HG03139 (cell line): Measurements from ENCODE around the gene ADCY1.

Experiments used
- ATAC-seq: cut with Tn5 transposase; IDR thresholded peaks from one replicate; pipeline ENCODE4 v1.9.1; 2021; ENCODE audit not compliant: unreplicated experiment

Gene ADCY1

DNA sequence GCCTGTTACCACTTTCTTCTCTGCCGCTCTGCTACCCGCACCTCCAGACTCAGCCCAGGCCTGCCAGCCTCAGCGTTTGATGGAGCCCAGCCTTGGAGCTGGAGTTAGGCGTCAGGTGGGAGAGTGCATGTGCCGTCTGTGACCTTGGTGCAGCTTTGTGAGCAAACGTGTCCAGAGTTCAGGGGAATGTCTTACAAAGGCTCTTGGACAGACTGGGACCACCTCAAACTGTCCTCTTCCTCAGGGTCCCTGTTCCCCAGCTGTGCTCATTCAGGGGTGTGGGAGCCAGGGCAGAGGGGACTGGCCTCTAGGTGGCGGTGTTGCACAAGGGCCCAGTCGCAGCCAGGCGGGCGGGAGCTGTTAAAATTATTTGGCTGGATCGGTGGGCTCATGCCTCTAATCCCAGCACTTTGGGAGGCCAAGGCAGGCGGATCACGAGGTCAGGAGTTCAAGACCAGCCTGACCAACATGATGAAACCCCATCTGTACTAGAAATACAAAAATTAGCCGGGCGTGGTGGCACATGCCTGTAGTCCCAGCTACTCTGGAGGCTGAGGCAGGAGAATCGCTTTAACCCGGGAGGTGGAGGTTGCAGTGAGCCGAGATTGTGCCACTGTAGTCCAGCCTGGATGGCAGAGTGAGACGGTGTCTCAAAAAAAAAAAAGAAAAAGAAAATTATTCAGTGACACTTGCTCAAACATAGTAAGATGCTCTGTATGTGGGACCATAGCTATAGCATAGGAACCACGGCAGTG lies 89.2 kb downstream of the ADCY1 start:
- no peak for ATAC-seq

DNA sequence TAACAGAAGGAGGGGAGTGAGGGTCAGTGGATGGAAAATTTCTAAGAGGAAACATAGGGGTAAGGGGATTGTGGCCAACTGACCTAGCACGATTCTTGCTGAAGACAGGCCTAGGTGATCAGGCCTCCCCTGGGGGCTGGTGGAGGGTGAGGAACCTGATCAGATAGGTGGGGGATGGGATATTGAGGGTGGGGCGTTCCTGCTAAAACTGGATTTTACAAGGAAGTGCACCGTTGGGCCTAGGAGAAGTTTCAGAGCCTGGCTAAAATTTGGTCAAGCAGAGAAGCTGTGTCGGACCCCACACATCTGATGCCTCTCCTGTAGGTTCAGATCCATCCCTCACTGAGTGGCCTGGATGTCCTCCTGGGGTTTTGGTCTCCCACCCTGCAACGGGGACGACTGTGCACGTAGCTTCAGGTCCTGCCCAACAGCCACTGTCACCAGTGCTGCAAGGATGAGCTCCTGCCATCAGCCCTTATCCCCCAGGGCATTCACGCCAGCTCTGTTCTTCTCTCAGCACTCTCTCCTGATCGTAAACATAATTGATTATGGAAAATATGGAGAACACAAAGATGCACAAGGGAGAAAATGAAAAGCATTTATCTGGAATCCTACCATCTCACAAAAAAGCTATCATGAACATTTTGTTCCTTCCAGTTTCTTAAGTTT lies 89.9 kb downstream of the ADCY1 start:
- ATAC-seq = no peak

DNA sequence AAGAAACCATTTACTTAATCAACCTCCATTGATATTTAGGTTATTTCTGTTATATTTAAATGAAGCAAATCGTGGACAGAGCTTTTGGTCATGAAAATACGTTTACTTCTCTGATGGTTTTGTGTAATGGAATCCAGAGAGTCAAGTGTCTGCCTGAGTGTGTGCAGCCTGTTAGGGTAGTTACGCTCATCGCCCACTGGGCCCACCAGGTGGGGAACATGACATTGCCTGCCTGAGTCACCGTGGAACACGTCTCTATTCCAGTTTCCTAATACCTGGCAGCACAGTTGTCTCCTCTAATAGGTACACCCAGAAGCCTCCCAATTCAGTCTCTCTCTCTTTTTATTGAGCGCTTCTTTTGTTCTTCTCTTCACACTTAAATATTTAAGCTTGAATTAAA lies 91.0 kb downstream of the ADCY1 start:
- no peak for ATAC-seq

DNA sequence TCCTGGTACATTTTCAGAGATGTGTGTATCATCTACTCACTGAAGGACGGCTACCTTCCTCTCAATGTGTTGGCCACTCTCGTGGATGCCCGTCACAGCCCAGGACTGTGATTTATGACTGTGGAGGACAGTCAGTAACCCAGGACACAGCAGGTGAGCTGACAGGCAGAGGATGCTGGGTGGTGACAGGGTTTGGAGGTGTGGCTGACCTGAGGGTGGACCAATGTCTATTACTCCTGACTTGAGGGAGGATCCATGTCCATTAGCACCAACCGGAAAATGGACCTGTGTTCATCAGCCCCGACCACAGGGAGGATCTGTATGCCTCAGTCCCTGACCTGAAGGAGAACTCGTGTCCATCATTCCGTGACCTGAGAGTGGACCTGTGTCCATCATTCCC lies 96.1 kb downstream of the ADCY1 start:
- ATAC-seq = no peak

- no peak for ATAC-seq
Measured at GRCh38 chr7:45670717-45671116, 96.5 kb downstream of the ADCY1 start.

- no peak for ATAC-seq
Measured at GRCh38 chr7:45677311-45677900, 103.2 kb downstream of the ADCY1 start.

DNA sequence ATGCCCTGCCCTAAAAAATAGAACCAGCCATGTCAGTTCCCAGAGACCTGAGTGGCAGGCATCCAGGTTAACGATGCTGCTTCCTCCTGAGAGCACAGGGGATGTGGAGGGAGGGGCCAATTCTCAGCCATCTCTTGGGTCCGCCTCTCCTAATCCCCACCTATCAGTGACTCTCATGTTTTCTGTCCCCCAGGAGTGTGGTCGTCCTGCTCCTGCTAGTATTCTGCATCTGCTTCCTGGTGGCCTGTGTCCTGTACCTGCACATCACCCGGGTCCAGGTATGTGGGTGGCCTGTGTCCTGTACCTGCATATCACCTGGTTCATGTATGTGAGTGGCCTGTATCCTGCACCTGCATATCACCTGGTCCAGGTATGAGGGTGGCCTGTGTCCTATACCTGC lies 105.3 kb downstream of the ADCY1 start:
- no peak for ATAC-seq

DNA sequence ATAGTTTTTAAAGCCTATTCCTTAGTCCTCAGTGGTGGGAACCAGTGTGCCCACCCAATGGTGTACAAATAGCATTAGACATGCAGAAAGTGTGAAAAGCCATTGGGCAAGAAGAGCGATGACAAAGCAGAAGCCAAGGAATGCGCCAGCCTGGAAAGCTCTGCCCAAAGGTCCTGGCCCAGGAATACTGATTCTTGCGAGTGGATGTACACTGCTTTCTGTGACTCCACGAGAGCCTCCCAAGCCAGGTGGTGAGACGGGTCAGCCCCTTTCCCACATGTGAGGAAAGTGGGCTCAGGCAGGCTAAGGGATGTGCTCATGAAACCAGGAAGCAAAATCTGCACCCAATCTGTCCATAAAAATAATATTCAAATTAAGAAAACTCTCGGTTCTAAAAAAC lies 106.6 kb downstream of the ADCY1 start:
- ATAC-seq = no peak

- no peak for ATAC-seq
Measured at GRCh38 chr7:45681596-45682357, 107.6 kb downstream of the ADCY1 start.

GRCh38 chr7:45682358-45682735 lies 108.2 kb downstream of the ADCY1 start:
- ATAC-seq = no peak

DNA sequence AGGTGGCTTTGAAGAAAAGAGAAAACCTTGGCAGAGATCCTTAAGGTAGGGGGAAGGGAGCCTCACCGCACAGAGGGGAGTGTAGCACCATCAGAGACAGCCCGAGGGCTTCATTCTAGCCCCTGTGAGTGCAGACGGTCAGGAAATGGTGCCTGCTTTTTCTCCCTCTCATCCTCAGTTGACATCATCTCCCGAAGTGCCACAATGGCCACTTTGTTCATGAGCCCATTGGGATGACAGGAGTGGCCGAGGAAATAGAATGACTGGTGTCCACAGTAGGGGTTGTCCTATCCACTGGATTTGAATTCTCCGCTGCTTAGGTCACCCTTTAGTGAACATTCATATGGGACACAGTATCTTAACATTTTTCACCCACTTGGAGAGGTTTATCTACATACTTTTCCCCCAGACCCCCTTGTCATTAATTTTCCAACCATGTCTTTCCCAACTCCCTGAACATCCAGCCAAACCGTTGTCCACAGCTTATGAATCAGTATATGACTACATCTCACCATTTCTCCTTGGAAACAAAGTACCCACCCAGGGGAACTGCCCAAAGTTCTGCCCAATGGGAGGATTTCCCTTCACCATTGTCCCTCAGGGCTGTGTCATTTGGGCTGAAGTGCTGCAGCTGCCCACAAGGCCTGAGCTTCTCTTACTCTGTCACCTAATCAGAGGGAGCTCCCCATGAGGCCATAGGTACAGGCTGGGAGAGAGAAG lies 108.8 kb downstream of the ADCY1 start:
- no peak for ATAC-seq

GRCh38 chr7:45683556-45684148 lies 109.5 kb downstream of the ADCY1 start:
- no peak for ATAC-seq

GRCh38 chr7:45684910-45685618 lies 110.9 kb downstream of the ADCY1 start:
- no peak for ATAC-seq

GRCh38 chr7:45685619-45686240 lies 111.6 kb downstream of the ADCY1 start:
- no peak for ATAC-seq

DNA sequence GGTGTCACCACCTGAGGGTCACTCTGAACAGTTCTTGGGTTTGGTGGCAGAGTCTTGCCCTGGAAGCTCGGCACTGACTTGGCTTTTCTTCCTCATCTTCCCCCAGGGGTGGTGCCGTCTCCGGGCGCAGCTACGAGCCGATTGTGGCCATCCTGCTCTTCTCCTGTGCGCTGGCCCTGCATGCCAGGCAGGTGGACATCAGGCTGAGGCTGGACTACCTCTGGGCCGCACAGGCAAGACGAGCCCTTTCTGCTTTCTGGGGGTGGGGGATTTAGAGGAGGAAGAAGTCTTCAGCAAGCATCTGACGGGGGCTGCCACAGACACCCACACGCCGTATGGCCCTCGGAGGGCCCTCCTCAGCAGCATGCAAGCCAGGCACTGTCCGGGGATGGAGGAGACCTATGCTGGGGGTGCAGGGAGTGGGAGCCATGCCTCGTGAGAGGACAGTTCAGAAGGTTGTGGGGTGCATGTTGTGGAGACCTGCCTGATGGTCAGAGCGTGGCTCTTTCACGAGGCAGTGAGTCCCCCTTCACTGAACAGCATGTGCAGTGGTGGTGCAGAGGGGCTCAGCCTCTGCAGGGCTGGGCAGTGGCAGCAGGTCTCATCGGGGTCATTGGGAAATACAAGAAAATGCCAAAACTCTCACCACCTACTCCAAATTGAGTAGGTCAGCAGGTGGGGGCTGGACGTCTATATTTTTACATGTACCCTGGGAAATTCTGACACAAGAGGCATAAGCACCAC lies 112.4 kb downstream of the ADCY1 start:
- no peak for ATAC-seq

GRCh38 chr7:45687185-45687560 lies 113.0 kb downstream of the ADCY1 start:
- no peak for ATAC-seq

- no peak for ATAC-seq
Measured at GRCh38 chr7:45687721-45688120, 113.6 kb downstream of the ADCY1 start.

GRCh38 chr7:45688382-45688781 lies 114.2 kb downstream of the ADCY1 start:
- ATAC-seq = no peak
